ENCODE results near the gene TCF4. TPM values are rescaled to one million over a fixed set of nuclear protein-coding genes. Genes with fewer than 3 reads are reported as not detected.

TCF4 gene
- total and polyA plus RNA-seq, 9 donors, result 50.9 to 167 (median 116) TPM

DNA sequence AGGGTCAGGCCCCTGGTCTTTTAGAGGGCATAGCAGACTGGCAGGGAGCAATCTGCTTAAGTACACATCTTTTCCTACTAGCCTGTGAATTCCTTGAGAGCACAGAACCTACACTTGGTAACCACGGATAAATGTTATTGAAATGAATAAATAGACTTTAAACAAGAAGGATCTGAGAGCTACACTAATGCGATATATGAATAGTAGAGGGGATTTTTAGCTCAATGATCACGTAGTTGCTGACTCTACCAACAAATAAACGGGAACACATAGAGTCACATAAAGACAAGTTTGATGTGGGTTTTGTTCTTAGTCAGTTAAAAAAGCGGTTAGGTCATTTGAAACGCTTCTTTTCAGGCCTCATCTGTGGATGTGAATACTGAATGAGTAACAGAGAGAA lies 338.4 kb downstream of the TCF4 start:
- Histone ChIP-seq H3K4me3 (ENCODE audit: low read length) (no peak overlapping the region), H3K36me3 (ENCODE audit: control insufficient read depth, insufficient read depth, low read length) (peaks cover 42% of the 10 kb centered on the region), H3K9me3 (replicated peaks; ENCODE audit: control insufficient read depth, low read depth, low read length) (peaks cover 3% of the 10 kb centered on the region), H3K27ac (ENCODE audit: low read length) (no peak overlapping the region), H3K27me3 (ENCODE audit: control insufficient read depth, insufficient read depth, low read length) (no peaks in the 10 kb centered on the region), H3K4me1 (ENCODE audit: control insufficient read depth, insufficient read depth, low read length) (peaks cover 15% of the 10 kb centered on the region)
- no peak for DNase-seq
- 100% methylated on average over 1 of the region's 6 CpGs for WGBS (ENCODE audit: insufficient coverage)

DNA sequence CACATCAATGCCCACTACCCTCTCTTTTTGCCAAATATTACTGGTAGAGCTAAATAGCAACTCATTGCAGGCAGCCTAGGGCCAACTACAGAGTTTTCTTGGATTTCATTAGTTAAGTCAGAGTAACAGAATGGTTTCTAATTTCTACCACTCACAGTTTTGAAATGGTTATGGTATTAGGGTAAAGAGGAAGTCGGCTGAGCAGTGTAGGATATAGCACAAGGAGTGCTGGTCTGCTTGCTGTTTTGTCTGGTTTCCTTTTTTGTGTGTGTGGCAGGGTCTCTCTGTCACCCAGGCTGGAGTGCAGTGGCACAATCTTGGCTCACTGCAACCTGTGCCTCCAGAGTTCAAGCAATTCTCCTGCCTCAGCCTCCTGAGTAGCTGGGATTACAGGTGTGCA lies 339.5 kb downstream of the TCF4 start:
- Histone ChIP-seq H3K4me3 (ENCODE audit: low read length) (no peak overlapping the region), H3K27me3 (ENCODE audit: control insufficient read depth, insufficient read depth, low read length) (no peaks in the 10 kb centered on the region), H3K4me1 (ENCODE audit: control insufficient read depth, insufficient read depth, low read length) (peaks cover 24% of the 10 kb centered on the region), H3K27ac (ENCODE audit: low read length) (no peak overlapping the region), H3K9me3 (replicated peaks; ENCODE audit: control insufficient read depth, low read depth, low read length) (no peaks in the 10 kb centered on the region), H3K36me3 (ENCODE audit: control insufficient read depth, insufficient read depth, low read length) (peaks cover 35% of the 10 kb centered on the region)
- no peak for DNase-seq
- 57% methylated on average over 1 of the region's 1 CpG for WGBS (ENCODE audit: insufficient coverage)

GRCh38 chr18:55247032-55247431 lies 341.0 kb downstream of the TCF4 start:
- H3K27ac ChIP-seq (ENCODE audit: low read length), result no peak overlapping the region
- no peak for DNase-seq
- no peak overlapping the region for H3K4me3 ChIP-seq (ENCODE audit: low read length)
- 79% methylated on average over 4 of the region's 5 CpGs for WGBS (ENCODE audit: insufficient coverage)
- H3K4me1 ChIP-seq (ENCODE audit: control insufficient read depth, insufficient read depth, low read length), result peaks cover 23% of the 10 kb centered on the region
- H3K36me3 ChIP-seq (ENCODE audit: control insufficient read depth, insufficient read depth, low read length), result peaks cover 33% of the 10 kb centered on the region
- no peaks in the 10 kb centered on the region for H3K27me3 ChIP-seq (ENCODE audit: control insufficient read depth, insufficient read depth, low read length)
- H3K9me3 ChIP-seq (replicated peaks; ENCODE audit: control insufficient read depth, low read depth, low read length), result no peaks in the 10 kb centered on the region

DNA sequence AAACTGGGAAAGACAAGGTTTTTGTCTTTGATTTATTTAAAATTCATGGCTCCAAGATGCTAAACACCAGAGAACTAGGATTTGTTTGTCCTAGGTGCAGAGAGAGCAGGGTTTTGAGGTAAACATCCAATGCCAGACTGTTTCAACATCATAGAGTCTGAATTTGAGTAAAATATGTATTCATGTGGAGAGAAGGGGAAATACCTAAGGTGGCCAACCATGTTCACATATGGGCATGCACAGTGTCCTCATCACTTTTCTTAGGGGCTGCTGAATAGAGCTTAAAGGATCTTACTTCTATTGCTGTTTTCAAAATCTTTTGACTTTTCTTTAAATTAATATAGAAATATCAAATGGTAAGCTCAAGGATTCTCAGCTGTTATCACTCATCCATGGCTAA lies 341.7 kb downstream of the TCF4 start:
- DNase-seq, result no peak
- Histone ChIP-seq H3K9me3 (replicated peaks; ENCODE audit: control insufficient read depth, low read depth, low read length) (no peaks in the 10 kb centered on the region), H3K4me1 (ENCODE audit: control insufficient read depth, insufficient read depth, low read length) (peaks cover 18% of the 10 kb centered on the region), H3K27ac (ENCODE audit: low read length) (peak overlapping the region; percentile 85), H3K27me3 (ENCODE audit: control insufficient read depth, insufficient read depth, low read length) (no peaks in the 10 kb centered on the region), H3K36me3 (ENCODE audit: control insufficient read depth, insufficient read depth, low read length) (peaks cover 35% of the 10 kb centered on the region), H3K4me3 (ENCODE audit: low read length) (no peak overlapping the region)

DNA sequence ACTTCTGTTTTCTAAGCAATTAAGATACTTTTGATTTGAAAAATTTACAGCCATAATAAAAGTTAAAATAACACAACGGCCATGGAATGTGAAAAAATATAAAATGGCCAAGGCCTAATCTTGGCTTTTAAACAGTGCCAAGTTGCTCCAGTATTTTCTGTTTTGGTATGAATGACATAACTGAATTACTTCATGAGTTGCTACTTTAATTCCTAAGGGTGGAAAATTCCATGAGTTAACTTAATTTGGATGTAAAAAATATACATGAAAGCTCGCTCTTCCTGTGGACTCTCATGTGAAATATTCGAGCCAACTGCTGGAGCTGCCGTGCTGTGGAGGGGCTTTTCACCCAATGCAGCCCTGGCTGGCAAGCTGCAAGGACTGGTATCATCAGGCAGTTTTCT lies 342.8 kb downstream of the TCF4 start:
- peaks cover 32% of the 10 kb centered on the region for H3K36me3 ChIP-seq (ENCODE audit: control insufficient read depth, insufficient read depth, low read length)
- 27% methylated on average over 2 of the region's 4 CpGs for WGBS (ENCODE audit: insufficient coverage)
- peaks cover 17% of the 10 kb centered on the region for H3K4me1 ChIP-seq (ENCODE audit: control insufficient read depth, insufficient read depth, low read length)
- H3K27ac ChIP-seq (ENCODE audit: low read length), result peak overlapping the region; percentile 85
- peak; percentile 89 for DNase-seq
- H3K27me3 ChIP-seq (ENCODE audit: control insufficient read depth, insufficient read depth, low read length), result no peaks in the 10 kb centered on the region
- no peaks in the 10 kb centered on the region for H3K9me3 ChIP-seq (replicated peaks; ENCODE audit: control insufficient read depth, low read depth, low read length)
- H3K4me3 ChIP-seq (ENCODE audit: low read length), result no peak overlapping the region

DNA sequence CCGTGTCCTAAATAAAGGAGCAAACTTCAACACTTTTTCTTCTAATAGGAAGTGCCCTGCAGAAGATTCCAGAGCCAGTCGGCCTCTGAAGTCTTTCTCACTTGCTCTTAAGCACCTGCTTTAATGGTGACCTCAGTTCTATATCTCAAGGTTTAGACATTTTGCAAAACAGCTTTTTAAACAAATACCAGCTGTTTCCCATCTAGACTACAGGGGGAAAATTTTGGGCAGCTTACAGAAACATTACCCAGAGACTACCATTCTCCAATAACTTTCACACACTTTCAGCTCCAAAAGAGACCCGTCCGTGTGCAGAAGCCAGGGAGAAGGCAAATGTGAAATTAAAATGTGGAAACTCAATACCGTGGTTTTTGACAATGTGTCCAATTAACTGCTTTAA lies 343.4 kb downstream of the TCF4 start:
- Histone ChIP-seq H3K36me3 (ENCODE audit: control insufficient read depth, insufficient read depth, low read length) (peaks cover 29% of the 10 kb centered on the region), H3K27me3 (ENCODE audit: control insufficient read depth, insufficient read depth, low read length) (no peaks in the 10 kb centered on the region), H3K4me1 (ENCODE audit: control insufficient read depth, insufficient read depth, low read length) (peaks cover 17% of the 10 kb centered on the region), H3K27ac (ENCODE audit: low read length) (peak overlapping the region; percentile 85), H3K9me3 (replicated peaks; ENCODE audit: control insufficient read depth, low read depth, low read length) (no peaks in the 10 kb centered on the region), H3K4me3 (ENCODE audit: low read length) (no peak overlapping the region)
- DNase-seq, result peak; percentile 71
- 18% methylated on average over 2 of the region's 5 CpGs for WGBS (ENCODE audit: insufficient coverage)

DNA sequence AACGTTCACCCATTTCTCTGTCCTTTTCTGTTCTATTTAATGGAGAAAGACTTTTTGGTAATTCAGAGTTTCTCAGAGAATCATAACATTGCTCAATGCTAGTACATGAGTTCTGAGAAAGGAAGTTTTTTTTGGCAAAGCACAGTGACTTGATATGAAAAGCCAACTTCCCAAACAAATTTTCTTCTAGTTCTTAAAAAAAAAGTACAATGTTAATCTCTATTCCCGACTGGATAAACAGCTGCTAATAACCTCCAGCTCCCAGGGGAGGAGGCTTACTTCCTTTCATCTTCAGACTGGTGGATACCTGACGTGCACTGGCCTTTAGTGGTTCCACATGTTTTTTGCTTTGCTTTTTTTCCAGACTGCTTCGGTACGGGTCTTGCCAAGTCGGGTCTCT lies 344.1 kb downstream of the TCF4 start:
- Histone ChIP-seq H3K27ac (ENCODE audit: low read length) (peak overlapping the region; percentile 85), H3K36me3 (ENCODE audit: control insufficient read depth, insufficient read depth, low read length) (peaks cover 25% of the 10 kb centered on the region), H3K4me1 (ENCODE audit: control insufficient read depth, insufficient read depth, low read length) (peaks cover 17% of the 10 kb centered on the region), H3K9me3 (replicated peaks; ENCODE audit: control insufficient read depth, low read depth, low read length) (no peaks in the 10 kb centered on the region), H3K4me3 (ENCODE audit: low read length) (no peak overlapping the region), H3K27me3 (ENCODE audit: control insufficient read depth, insufficient read depth, low read length) (no peaks in the 10 kb centered on the region)
- WGBS (ENCODE audit: insufficient coverage), result 20% methylated on average over 2 of the region's 6 CpGs
- peak; percentile 93 for DNase-seq

GRCh38 chr18:55243255-55243654 lies 344.7 kb downstream of the TCF4 start:
- peaks cover 17% of the 10 kb centered on the region for H3K4me1 ChIP-seq (ENCODE audit: control insufficient read depth, insufficient read depth, low read length)
- no peaks in the 10 kb centered on the region for H3K27me3 ChIP-seq (ENCODE audit: control insufficient read depth, insufficient read depth, low read length)
- peak overlapping the region; percentile 85 for H3K27ac ChIP-seq (ENCODE audit: low read length)
- no CpG with 5 or more reads among the region's 2 CpGs for whole genome bisulfite sequencing (ENCODE audit: insufficient coverage)
- H3K9me3 ChIP-seq (replicated peaks; ENCODE audit: control insufficient read depth, low read depth, low read length), result no peaks in the 10 kb centered on the region
- no peak for DNase-seq
- H3K4me3 ChIP-seq (ENCODE audit: low read length), result no peak overlapping the region
- H3K36me3 ChIP-seq (ENCODE audit: control insufficient read depth, insufficient read depth, low read length), result peaks cover 26% of the 10 kb centered on the region

- Histone ChIP-seq H3K36me3 (ENCODE audit: control insufficient read depth, insufficient read depth, low read length) (peaks cover 13% of the 10 kb centered on the region), H3K27ac (ENCODE audit: low read length) (peak overlapping the region; percentile 37), H3K9me3 (replicated peaks; ENCODE audit: control insufficient read depth, low read depth, low read length) (no peaks in the 10 kb centered on the region), H3K27me3 (ENCODE audit: control insufficient read depth, insufficient read depth, low read length) (no peaks in the 10 kb centered on the region), H3K4me1 (ENCODE audit: control insufficient read depth, insufficient read depth, low read length) (peaks cover 13% of the 10 kb centered on the region), H3K4me3 (ENCODE audit: low read length) (no peak overlapping the region)
- peak; percentile 69 for DNase-seq
- WGBS (ENCODE audit: insufficient coverage), result no CpG with 5 or more reads among the region's 5 CpGs
Observed at GRCh38 chr18:55240978-55241377, 347.0 kb downstream of the TCF4 start.

DNA sequence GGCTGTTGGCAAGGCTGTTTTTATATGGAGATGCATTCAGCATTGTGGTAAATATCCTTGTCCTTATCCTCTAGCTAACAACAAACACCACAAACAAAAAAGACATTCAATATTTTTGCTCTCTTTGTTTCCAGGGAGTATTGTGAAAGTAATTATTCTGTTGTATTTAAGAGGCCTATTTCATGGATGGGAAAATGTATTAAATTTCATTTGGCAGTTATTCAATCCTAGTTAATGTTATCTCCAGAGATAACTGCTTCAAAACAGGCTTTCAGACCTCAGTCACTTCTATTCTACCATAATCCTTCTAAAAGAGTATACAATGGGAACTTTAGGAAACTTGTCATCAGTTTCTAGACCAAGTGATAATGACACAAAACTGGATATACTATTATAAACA lies 348.3 kb downstream of the TCF4 start:
- Histone ChIP-seq H3K27me3 (ENCODE audit: control insufficient read depth, insufficient read depth, low read length) (no peaks in the 10 kb centered on the region), H3K27ac (ENCODE audit: low read length) (no peak overlapping the region), H3K9me3 (replicated peaks; ENCODE audit: control insufficient read depth, low read depth, low read length) (no peaks in the 10 kb centered on the region), H3K4me3 (ENCODE audit: low read length) (no peak overlapping the region), H3K4me1 (ENCODE audit: control insufficient read depth, insufficient read depth, low read length) (peaks cover 18% of the 10 kb centered on the region), H3K36me3 (ENCODE audit: control insufficient read depth, insufficient read depth, low read length) (peaks cover 13% of the 10 kb centered on the region)
- DNase-seq, result no peak

DNA sequence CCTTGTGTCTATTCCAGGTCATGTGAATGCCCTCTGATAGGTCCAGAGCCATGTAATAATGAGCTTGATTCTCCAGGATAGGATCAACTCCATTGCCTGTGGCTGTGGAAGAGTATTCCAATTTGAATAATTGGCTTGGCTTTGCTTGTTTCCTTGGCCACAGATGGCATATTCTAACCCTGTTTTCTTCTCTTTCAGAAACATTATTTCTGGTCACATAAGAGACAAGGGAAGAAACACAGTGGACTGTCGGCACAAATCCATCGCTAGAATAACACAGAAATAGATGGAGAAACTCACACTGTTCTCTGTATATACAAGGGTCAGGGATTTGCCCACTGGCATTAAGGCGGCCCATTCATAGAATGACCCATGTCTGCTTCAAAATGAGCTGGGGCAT lies 350.3 kb downstream of the TCF4 start:
- Histone ChIP-seq H3K4me1 (ENCODE audit: control insufficient read depth, insufficient read depth, low read length) (peaks cover 7% of the 10 kb centered on the region), H3K4me3 (ENCODE audit: low read length) (no peak overlapping the region), H3K27me3 (ENCODE audit: control insufficient read depth, insufficient read depth, low read length) (no peaks in the 10 kb centered on the region), H3K9me3 (replicated peaks; ENCODE audit: control insufficient read depth, low read depth, low read length) (no peaks in the 10 kb centered on the region), H3K27ac (ENCODE audit: low read length) (no peak overlapping the region), H3K36me3 (ENCODE audit: control insufficient read depth, insufficient read depth, low read length) (peaks cover 28% of the 10 kb centered on the region)
- WGBS (ENCODE audit: insufficient coverage), result no CpG with 5 or more reads among the region's 3 CpGs
- no peak for DNase-seq
